ENCODE data around the gene CLDN24.

Gene CLDN24

GRCh38 chr4:183362916-183363542 is 40.8 kb upstream of the CLDN24 start:
- H3K4me3 ChIP-seq (ENCODE audit: low read depth, low read length), result no peak overlapping the region
- TF ChIP-seq CTCF (IDR thresholded peaks at IDR 0.05; ENCODE audit: low read depth, low read length), result peak; percentile 49
- no peaks in the 10 kb centered on the region for H3K9me3 ChIP-seq (ENCODE audit: severe bottlenecking)
- H3K27me3 ChIP-seq (ENCODE audit: insufficient read depth, low read depth, severe bottlenecking), result no peaks in the 10 kb centered on the region
- no peak overlapping the region for H3K27ac ChIP-seq
- DNase-seq, result peak; percentile 41
- no peaks in the 10 kb centered on the region for H3K36me3 ChIP-seq

DNA sequence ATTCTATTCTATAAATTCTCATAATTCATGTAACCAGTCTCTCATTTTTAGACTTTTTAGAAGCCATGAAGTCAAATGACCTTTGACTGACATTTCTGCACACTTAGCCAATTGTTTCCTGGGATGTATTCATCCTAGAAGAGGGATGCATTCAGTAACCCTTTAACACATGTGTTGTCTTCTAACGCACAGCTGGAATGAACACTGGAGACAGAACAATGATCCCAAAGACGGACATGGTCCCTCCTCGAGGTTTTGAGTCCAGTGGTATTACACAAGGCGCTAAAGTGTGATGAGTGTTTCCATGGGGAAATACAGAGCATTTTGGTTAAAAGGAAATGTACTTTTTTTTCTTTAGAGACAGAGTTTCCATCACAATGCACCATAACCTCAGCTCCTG is 39.8 kb upstream of the CLDN24 start:
- no peak overlapping the region for H3K27ac ChIP-seq
- no peak for DNase-seq
- no peaks in the 10 kb centered on the region for H3K27me3 ChIP-seq (ENCODE audit: insufficient read depth, low read depth, severe bottlenecking)
- no peak overlapping the region for H3K4me3 ChIP-seq (ENCODE audit: low read depth, low read length)
- H3K9me3 ChIP-seq (ENCODE audit: severe bottlenecking), result no peaks in the 10 kb centered on the region
- TF ChIP-seq CTCF (IDR thresholded peaks at IDR 0.05; ENCODE audit: low read depth, low read length), result no peak
- no peaks in the 10 kb centered on the region for H3K36me3 ChIP-seq

DNA sequence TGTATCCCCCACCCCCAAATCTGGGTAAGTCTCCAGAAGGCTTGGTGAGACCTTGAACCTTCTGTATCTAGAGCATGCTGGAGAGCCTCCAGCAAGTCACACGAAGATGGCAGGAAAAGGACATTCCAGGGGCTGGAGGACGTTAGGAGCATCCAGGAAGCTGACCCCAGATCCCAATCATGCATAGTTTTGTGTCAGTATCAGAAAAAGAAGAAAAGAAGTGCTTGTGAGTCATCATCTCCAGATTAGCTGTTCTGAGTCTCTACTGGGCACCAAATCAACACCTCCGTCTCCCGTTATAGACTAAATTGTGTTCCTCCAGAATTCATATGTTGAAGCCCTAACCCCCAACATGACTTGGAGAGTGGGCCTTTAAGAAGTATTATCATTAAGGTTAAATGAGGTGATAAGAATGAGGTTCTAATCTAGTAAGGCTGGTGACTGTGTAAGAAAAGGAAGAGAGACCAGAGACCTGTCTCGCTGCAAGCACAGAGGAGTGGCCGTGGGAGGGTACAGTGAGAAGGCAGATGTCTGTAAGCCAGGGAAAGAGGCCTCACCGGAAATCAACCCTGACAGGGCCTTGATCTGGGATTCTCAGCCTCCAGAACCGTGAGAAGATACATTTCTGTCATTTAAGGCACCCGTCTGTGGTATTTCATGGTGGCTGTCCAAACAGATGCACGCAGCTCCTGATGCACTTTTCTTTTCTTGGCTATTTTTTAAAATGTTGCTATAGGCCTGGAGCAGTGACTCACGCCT is 38.1 kb upstream of the CLDN24 start:
- Histone ChIP-seq H3K36me3 (no peaks in the 10 kb centered on the region), H3K9me3 (ENCODE audit: severe bottlenecking) (no peaks in the 10 kb centered on the region), H3K4me3 (ENCODE audit: low read depth, low read length) (no peak overlapping the region), H3K27me3 (ENCODE audit: insufficient read depth, low read depth, severe bottlenecking) (no peaks in the 10 kb centered on the region), H3K27ac (no peak overlapping the region)
- no peak for DNase-seq
- no peak for TF ChIP-seq CTCF (IDR thresholded peaks at IDR 0.05; ENCODE audit: low read depth, low read length)

GRCh38 chr4:183358215-183358755 is 36.1 kb upstream of the CLDN24 start:
- DNase-seq, result no peak
- H3K27ac ChIP-seq, result no peak overlapping the region
- no peaks in the 10 kb centered on the region for H3K36me3 ChIP-seq
- no peak overlapping the region for H3K4me3 ChIP-seq (ENCODE audit: low read depth, low read length)
- TF ChIP-seq CTCF (IDR thresholded peaks at IDR 0.05; ENCODE audit: low read depth, low read length), result no peak
- no peaks in the 10 kb centered on the region for H3K9me3 ChIP-seq (ENCODE audit: severe bottlenecking)
- H3K27me3 ChIP-seq (ENCODE audit: insufficient read depth, low read depth, severe bottlenecking), result no peaks in the 10 kb centered on the region

GRCh38 chr4:183356931-183357675 is 34.9 kb upstream of the CLDN24 start:
- H3K9me3 ChIP-seq (ENCODE audit: severe bottlenecking), result no peaks in the 10 kb centered on the region
- DNase-seq, result no peak
- H3K4me3 ChIP-seq (ENCODE audit: low read depth, low read length), result no peak overlapping the region
- no peak for TF ChIP-seq CTCF (IDR thresholded peaks at IDR 0.05; ENCODE audit: low read depth, low read length)
- no peaks in the 10 kb centered on the region for H3K36me3 ChIP-seq
- H3K27me3 ChIP-seq (ENCODE audit: insufficient read depth, low read depth, severe bottlenecking), result no peaks in the 10 kb centered on the region
- H3K27ac ChIP-seq, result no peak overlapping the region

Data from WERI-Rb-1 (cell line).